Mesothelial cell of epicardium (in vitro differentiated cells): Measurements from ENCODE around the gene CLDN7. TPM values are rescaled to one million over a fixed set of nuclear protein-coding genes. Genes with fewer than 3 reads are reported as not detected.

Experiments
- DNase-seq, 2 experiments: peaks; one replicate each; pipeline ENCODE4 v3.0.0; 2021; ENCODE audit warnings: low spot score in 2 of 2; ENCODE audit not compliant: unreplicated experiment in 2 of 2
- H3K27ac Mint-ChIP-seq: 2 replicates; pipeline ENCODE4 v1.8.0; 2021; ENCODE audit warnings: mixed read lengths
- H3K27me3 Mint-ChIP-seq: 2 replicates; pipeline ENCODE4 v1.8.0; 2021; ENCODE audit warnings: low read depth, mixed read lengths
- H3K36me3 Mint-ChIP-seq: 2 replicates; pipeline ENCODE4 v1.8.0; 2021; ENCODE audit warnings: mixed read lengths
- H3K4me1 Mint-ChIP-seq: 2 replicates; pipeline ENCODE4 v1.8.0; 2021; ENCODE audit warnings: mixed read lengths
- H3K4me3 Mint-ChIP-seq: 2 replicates; pipeline ENCODE4 v1.8.0; 2021; ENCODE audit warnings: mild to moderate bottlenecking, moderate library complexity, mixed read lengths
- H3K9me3 Mint-ChIP-seq: 2 replicates; pipeline ENCODE4 v1.8.0; 2021; ENCODE audit warnings: mixed read lengths
- total RNA-seq: library from RNA; stranded (reverse); gene quantifications from 3 replicates; pipeline ENCODE4 v1.2.1, GENCODE V29; 2021
- TF ChIP-seq, protein P1 (sequence below): fragments of 200-600 bp; sonication (generic); IDR thresholded peaks from one replicate; pipeline ENCODE4 v1.5.0; 2021; ENCODE audit warnings: antibody characterized with exemption; ENCODE audit not compliant: unreplicated experiment

Gene CLDN7
- total RNA-seq, 1 donor from 2014 or later: 79.2 TPM

GRCh38 chr17:7239091-7240027 lies 22.9 kb downstream of the CLDN7 start, which contains the start of gene PHF23:
PHF23 (minus strand) TSS chr17:7239457; CDS start chr17:7239279, 178 bp downstream.
- H3K4me1 Mint-ChIP-seq: peaks cover 47% of the 10 kb centered on the region
- H3K27ac Mint-ChIP-seq: peak within 1 kb of the TSS; percentile 99
- H3K36me3 Mint-ChIP-seq: peaks cover 18% of the 10 kb centered on the region
- no peaks in the 10 kb centered on the region for H3K9me3 Mint-ChIP-seq
- DNase-seq: peak; percentile 97 to 98
- no peaks in the 10 kb centered on the region for H3K27me3 Mint-ChIP-seq
- peak within 1 kb of the TSS; percentile 95 for H3K4me3 Mint-ChIP-seq
- TF ChIP-seq, protein P1, sequence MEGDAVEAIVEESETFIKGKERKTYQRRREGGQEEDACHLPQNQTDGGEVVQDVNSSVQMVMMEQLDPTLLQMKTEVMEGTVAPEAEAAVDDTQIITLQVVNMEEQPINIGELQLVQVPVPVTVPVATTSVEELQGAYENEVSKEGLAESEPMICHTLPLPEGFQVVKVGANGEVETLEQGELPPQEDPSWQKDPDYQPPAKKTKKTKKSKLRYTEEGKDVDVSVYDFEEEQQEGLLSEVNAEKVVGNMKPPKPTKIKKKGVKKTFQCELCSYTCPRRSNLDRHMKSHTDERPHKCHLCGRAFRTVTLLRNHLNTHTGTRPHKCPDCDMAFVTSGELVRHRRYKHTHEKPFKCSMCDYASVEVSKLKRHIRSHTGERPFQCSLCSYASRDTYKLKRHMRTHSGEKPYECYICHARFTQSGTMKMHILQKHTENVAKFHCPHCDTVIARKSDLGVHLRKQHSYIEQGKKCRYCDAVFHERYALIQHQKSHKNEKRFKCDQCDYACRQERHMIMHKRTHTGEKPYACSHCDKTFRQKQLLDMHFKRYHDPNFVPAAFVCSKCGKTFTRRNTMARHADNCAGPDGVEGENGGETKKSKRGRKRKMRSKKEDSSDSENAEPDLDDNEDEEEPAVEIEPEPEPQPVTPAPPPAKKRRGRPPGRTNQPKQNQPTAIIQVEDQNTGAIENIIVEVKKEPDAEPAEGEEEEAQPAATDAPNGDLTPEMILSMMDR: no peak

DNA sequence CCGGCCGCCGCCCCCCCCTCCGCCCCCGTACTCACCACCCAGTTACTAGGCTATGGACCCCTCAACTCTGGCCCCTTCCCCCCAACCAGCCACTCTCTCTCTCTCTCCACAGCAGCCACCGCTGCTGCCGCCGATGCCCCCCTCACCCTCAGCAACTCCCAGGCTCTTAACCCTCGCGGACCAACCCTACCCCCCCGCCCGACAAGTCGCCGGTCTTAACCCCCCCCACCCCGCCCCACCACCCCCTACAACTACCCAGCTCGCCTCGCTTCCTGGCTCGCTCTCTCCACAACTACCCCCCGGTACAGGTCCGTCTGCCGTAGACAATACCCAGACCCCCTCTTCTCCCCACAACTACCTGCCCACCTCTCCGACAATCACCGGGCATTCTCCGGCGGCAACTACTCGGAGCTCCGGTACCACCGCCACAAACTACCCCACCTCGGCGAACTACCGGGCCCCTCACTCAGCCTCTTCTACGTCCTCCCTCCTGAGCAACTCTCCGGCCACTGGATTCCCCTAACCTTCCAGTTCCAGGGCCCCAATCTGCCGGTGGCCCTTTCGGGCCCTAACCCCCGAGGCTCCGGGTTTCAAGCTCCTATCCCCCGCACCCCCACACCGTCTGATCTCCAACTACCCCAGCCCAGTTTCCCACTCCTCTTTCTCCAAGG lies 23.7 kb downstream of the CLDN7 start:
- no peak for DNase-seq
- H3K4me1 Mint-ChIP-seq: peaks cover 51% of the 10 kb centered on the region
- H3K27me3 Mint-ChIP-seq: no peaks in the 10 kb centered on the region
- H3K4me3 Mint-ChIP-seq: peak overlapping the region; percentile 95
- peaks cover 17% of the 10 kb centered on the region for H3K36me3 Mint-ChIP-seq
- peak overlapping the region; percentile 99 for H3K27ac Mint-ChIP-seq
- TF ChIP-seq, protein P1: no peak
- H3K9me3 Mint-ChIP-seq: no peaks in the 10 kb centered on the region

DNA sequence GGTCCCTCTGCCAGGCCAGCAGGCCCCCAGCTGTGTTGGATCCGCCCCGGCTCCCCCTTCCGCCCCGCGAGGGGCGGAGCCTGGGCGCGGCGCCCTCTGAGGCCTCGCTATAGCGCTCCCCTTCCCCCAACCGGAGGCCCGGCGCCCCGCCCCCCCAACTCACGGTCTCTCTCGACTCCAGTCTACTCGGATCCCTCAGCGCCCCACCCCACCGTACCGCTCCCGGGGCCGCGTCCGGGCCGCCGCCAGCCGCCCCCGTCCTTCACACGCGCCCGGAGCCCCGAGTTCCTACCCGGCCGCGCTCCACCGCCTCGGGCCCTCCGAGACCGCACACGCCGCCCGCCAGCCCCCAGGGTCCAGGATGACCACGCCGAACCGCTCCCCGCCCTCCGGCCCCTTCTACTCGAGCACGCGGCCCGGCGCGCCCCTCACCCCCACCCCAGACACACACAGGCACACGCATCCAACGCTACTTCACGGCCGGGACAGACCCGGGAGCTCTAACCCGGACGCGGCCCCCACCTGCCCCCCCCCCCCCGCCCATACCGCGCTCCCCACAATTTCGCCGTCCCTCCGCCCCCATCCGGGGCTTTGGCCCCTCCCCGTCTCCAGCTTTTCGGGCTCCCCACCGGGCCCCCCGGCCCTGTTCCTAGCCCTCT lies 24.4 kb downstream of the CLDN7 start:
- Mint-ChIP-seq H3K36me3 (peaks cover 17% of the 10 kb centered on the region), H3K4me3 (peak overlapping the region; percentile 95), H3K27me3 (no peaks in the 10 kb centered on the region), H3K9me3 (no peaks in the 10 kb centered on the region), H3K27ac (peak overlapping the region; percentile 87), H3K4me1 (peaks cover 50% of the 10 kb centered on the region)
- peak in 1 of 2 experiments; percentile 68 for DNase-seq
- TF ChIP-seq, protein P1: no peak

- H3K4me1 Mint-ChIP-seq: peaks cover 53% of the 10 kb centered on the region
- peak overlapping the region; percentile 87 for H3K27ac Mint-ChIP-seq
- no peak for DNase-seq
- H3K9me3 Mint-ChIP-seq: no peaks in the 10 kb centered on the region
- H3K4me3 Mint-ChIP-seq: peak overlapping the region; percentile 95
- TF ChIP-seq, protein P1: no peak
- H3K27me3 Mint-ChIP-seq: no peaks in the 10 kb centered on the region
- H3K36me3 Mint-ChIP-seq: peaks cover 17% of the 10 kb centered on the region
Observed at GRCh38 chr17:7237266-7237760, 25.0 kb downstream of the CLDN7 start.

GRCh38 chr17:7236808-7237207 lies 25.5 kb downstream of the CLDN7 start:
- Mint-ChIP-seq H3K36me3 (peaks cover 20% of the 10 kb centered on the region), H3K4me1 (peaks cover 54% of the 10 kb centered on the region), H3K27me3 (no peaks in the 10 kb centered on the region), H3K27ac (peak overlapping the region; percentile 87), H3K9me3 (no peaks in the 10 kb centered on the region), H3K4me3 (peak overlapping the region; percentile 95)
- DNase-seq: no peak
- TF ChIP-seq, protein P1: no peak
